HG02884 (cell line): ENCODE measurements around the gene NRG3.

Source experiments
- ATAC-seq: cut with Tn5 transposase; IDR thresholded peaks from one replicate; pipeline ENCODE4 v1.9.1; 2021; ENCODE audit warnings: mild to moderate bottlenecking, moderate library complexity; ENCODE audit not compliant: unreplicated experiment

NRG3 gene

DNA sequence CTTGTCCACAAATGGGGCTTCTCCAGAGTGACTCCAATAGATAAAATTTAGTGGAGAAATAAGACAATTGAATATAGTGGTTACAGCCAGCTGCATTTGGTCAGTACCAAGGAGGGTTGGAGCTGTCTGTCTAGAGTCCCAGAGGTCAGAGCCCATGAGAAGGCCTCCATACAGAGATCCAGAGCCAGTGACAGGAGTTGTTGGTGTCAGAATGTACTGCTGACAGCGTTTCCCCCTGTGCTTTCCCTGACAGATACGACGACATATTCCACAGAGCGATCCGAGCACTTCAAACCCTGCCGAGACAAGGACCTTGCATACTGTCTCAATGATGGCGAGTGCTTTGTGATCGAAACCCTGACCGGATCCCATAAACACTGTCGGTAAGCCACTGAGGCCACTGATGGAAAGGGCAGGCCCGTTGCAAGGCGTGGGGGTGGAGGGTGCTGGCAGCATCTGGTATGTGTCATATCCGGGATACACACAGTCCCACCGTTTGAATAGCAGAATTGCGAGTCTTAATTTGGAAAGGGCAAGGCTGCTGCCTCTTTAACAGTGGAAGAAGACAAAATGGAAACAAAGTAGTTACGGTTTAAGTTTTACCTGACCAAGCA, 483.6 kb downstream of the NRG3 start:
- no peak for ATAC-seq

DNA sequence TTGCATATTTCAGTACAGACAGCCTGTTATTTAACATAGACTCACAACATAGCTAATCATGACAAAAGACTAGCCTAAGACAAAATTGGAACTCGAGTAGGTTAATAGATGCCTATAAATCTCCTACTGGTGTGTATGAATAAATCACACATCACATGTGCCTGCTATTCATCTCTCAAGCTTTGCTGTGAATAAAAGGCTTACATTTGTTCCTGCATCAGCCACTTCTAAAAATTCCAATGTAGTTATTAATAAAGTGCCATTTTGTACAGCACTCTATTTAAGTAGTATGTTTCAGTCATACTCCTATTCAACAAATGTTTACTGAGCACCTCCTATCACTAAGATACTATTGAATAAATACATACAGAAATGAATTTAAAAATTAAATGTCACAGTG, 486.3 kb downstream of the NRG3 start:
- no peak for ATAC-seq

- ATAC-seq = no peak
Measured at GRCh38 chr10:82377608-82378007, 502.6 kb downstream of the NRG3 start.

DNA sequence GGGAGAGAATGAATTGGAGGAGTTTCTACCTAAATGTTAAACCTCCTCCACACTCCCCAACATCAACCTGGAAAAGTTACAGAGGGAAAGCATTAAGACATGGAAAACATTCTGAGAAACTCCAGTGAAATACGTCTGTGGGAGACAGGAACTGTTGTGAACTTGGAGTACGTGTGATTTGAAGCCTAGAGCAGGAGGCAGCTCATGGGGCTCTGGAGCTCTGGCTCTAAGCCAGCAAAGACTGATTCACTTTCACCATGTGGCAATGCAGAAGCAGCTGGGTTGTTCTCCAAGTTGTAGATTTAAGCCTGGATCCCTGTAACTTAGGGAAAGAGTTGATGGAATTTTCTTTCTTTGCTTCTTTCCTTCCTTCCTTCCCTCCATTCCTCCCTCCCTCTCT, 503.2 kb downstream of the NRG3 start:
- no peak for ATAC-seq

GRCh38 chr10:82383350-82383749, 508.4 kb downstream of the NRG3 start:
- no peak for ATAC-seq

GRCh38 chr10:82390866-82391658, 516.1 kb downstream of the NRG3 start:
- no peak for ATAC-seq

- no peak for ATAC-seq
Measured at GRCh38 chr10:82391971-82392370, 517.0 kb downstream of the NRG3 start.

DNA sequence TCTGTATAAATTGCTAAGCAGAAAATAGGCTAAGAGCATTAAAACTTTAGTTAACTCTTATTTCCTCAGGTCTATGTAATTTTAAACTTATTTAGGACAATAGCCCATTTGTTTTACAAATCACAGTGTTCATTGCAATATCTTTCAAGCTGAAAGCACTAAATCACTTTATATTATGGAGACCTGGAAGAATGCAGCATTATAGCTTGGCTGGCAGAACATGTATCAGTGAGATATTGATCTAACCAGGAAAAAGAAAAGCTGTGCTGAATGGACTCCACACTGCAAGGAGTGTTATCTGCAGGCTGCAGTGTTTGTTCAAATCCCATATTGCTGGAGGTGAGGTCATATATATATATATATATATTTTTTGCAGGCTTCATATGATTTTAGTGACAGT, 517.5 kb downstream of the NRG3 start:
- no peak for ATAC-seq

- no peak for ATAC-seq
Measured at GRCh38 chr10:82394122-82394521, 519.1 kb downstream of the NRG3 start.

- ATAC-seq = no peak
Measured at GRCh38 chr10:82394987-82395386, 520.0 kb downstream of the NRG3 start.

DNA sequence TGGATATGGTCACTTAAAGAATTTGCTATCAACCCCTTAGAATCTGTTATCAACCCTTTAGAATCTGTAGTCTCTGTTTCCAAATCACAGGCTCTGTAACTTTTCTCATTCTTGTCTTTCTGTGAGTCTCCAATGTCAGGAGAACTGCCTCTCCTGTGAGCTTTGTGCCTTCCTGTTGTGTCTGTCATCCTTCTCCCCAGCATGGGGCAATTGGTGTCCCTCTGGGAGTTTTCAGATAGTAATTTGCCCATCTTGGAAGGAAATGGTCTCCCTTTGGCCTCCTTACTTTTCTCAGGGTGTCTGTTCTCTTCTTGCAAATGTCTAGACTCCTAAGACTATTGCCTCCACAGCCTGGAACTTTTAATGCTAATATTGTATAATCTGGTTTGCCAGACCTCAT, 521.9 kb downstream of the NRG3 start:
- no peak for ATAC-seq

GRCh38 chr10:82397854-82398253, 522.9 kb downstream of the NRG3 start:
- ATAC-seq = no peak

DNA sequence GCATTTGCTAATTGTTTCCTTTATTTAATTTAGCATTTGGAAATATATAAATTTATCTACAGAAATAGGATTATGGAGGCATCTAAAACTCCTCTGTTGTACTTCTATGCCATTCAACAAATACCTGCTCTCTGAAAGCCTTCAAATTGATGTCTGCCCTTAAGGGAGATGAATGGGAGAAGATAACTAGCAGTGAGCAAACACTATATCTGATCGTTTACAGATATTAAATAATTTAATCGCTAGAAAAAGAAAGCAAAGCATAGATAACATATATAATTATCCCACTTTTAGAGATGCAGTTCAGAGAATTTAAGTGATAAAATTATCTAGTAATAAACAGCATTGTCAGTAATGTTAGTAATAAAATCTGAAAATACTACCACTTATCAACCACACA, 524.9 kb downstream of the NRG3 start:
- ATAC-seq = no peak

GRCh38 chr10:82400841-82401240, 525.8 kb downstream of the NRG3 start:
- no peak for ATAC-seq

DNA sequence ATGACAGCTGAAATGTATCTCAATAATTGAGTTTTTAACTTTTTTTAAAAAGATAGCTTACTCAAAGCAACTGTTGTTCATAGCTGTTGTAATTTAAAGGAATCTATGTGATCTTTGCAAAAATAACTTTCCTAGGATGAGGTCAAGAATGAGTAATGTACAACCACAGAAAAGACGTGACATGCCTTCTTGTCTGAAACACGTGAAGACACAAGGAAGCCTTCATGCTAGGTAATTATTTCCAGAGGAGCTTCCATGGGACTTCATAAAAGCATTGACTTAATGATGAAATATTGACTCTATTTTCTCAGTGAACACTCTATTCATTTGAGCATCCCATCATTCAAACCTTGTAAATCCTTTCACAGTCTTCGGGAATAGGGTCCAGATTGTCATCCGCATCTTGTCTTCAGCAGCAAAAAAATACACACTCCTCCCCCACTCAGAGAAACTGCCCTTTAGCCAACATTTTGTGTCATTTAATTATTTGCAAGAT, 528.0 kb downstream of the NRG3 start:
- ATAC-seq = no peak

DNA sequence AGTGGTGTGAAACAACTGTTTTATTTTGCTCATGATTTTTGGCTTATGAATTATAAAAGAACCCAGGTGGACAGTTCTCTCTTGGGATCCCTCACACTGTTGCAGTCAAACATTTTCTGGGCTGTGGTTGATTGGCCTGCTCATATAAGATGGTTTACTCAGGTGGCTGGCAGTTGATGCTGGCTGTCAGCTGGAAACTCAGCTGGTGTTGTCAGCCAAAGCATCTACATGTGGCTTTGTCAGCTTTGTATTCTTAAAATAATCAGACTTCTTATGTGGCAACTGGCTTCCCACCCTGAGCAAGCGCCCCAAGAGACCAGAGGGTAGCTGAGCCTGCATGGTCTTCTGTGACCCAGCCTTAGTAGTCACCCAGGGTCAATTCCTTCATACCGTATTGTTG, 534.7 kb downstream of the NRG3 start:
- ATAC-seq = no peak

DNA sequence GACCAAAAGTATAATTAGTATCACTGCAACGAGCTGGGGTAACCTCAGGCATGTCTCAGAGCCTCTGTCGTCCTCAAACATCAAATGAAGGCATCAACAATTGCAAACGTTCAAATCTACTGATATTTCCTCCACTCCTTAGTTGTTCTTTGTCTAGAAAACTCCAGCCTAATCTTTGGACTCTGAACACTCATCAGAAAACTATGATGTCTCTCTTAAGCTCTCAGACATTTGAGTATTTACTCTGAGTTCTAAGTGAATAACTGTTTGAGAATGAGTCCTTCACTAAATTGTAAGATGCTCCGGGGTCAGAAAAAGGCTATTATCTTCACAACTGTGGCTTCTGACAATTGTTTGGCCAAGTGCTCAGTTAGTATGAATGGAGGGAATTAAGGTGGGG, 536.4 kb downstream of the NRG3 start:
- no peak for ATAC-seq

DNA sequence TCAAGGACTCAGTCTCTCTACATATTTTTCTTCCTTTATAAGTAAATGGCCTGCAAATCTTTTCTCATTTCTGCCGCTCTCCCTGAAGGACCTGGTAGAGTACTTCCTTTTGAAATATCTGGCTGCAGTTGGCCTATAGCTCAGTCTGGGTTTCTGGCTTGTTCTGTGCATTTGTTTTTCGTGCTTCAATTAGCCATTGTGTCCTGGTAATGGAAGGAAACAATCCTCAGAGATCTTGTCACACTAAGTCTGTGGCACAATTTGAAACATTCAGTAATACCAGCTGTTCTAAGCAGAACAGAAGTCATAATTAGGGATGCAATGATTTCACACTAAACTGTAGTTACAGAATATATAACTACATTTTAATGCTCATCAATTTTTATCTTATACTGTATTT, 545.0 kb downstream of the NRG3 start:
- ATAC-seq = no peak

GRCh38 chr10:82429302-82429701, 554.3 kb downstream of the NRG3 start:
- ATAC-seq = no peak

DNA sequence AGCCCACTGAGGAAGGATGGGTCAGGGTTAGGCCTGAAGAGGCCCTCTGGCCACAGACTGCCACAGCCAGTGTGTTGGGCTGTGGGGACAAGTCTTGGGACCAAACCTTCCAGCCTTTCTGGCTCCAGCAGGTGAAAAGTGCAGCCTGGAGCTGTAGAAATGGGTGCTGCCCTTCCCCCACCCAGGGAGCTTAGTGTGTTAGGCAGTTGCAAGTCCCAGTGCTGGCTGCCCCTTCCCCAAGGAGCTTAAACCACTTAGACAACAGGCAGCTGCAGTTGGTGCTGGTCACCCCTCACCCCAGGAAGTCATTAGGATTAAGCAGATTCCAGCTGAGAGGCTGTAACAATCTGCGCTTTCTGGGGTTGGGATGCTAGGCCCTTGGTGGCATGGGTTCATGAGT, 563.3 kb downstream of the NRG3 start:
- ATAC-seq = no peak

DNA sequence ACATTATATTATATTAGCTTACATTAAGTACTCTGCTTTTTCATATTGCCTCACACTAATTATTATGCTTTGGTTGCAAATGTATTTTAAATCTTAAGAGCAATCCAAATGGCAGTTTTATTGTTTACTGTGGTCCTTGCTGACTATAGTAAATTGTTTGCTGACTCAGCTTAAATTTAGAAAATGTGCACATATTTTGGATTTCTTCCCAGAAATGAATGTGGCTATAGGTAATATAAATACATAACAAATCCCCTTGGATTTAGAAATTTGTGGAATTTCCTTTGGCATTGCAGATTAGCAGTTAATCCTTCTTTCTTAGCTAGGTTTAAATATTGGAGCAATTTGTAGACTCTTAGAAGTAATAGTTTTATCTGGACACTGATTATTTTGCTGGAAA, 565.8 kb downstream of the NRG3 start:
- ATAC-seq = no peak

- ATAC-seq = no peak
Measured at GRCh38 chr10:82452046-82452445, 577.1 kb downstream of the NRG3 start.

- ATAC-seq = no peak
Measured at GRCh38 chr10:82452676-82453075, 577.7 kb downstream of the NRG3 start.
